HepG2 (cell line): Measurements from ENCODE around the gene PFDN2. TPM values are rescaled to one million over a fixed set of nuclear protein-coding genes. Genes with fewer than 3 reads are reported as not detected.
A peak's percentile ranks its signal among the peaks of the same experiment; 100 is the strongest.

ENCODE experiments used
- ARNT2 ChIP-seq: sonication (generic); formaldehyde crosslinking; IDR thresholded peaks from 2 replicates; pipeline ENCODE4 v1.8.0; 2022; ENCODE audit warnings: mild to moderate bottlenecking, low read depth, missing genetic modification reagents, moderate library complexity
- EHMT2 ChIP-seq: fragments of 200-600 bp; sonication (generic); IDR thresholded peaks from 2 replicates; pipeline ENCODE4 v1.7.0; 2017; ENCODE audit warnings: antibody characterized with exemption, low read depth, low read length, borderline replicate concordance
- FOXM1 ChIP-seq: sonication (generic); formaldehyde crosslinking; IDR thresholded peaks from 2 replicates; pipeline ENCODE4 v1.5.0; 2020; ENCODE audit warnings: missing genetic modification reagents
- GMEB1 ChIP-seq: sonication (generic); formaldehyde crosslinking; IDR thresholded peaks from 2 replicates; pipeline ENCODE4 v1.5.1; 2020; ENCODE audit warnings: missing genetic modification reagents, mild to moderate bottlenecking, borderline replicate concordance
- HDAC1 ChIP-seq: sonication (generic); formaldehyde crosslinking; IDR thresholded peaks from 2 replicates; pipeline ENCODE4 v1.5.1; 2020; ENCODE audit warnings: mild to moderate bottlenecking, missing genetic modification reagents
- HOXA3 ChIP-seq: sonication (generic); formaldehyde crosslinking; IDR thresholded peaks from 2 replicates; pipeline ENCODE4 v1.5.0; 2020; ENCODE audit warnings: missing genetic modification reagents
- IRF9 ChIP-seq: sonication (generic); formaldehyde crosslinking; IDR thresholded peaks from 2 replicates; pipeline ENCODE4 v1.8.0; 2022; ENCODE audit warnings: missing genetic modification reagents, mild to moderate bottlenecking, borderline replicate concordance
- KDM5A ChIP-seq: fragments of 200-600 bp; sonication (generic); IDR thresholded peaks from 2 replicates; pipeline ENCODE4 v1.7.0; 2018; ENCODE audit warnings: antibody characterized with exemption, mild to moderate bottlenecking, low read length, borderline replicate concordance
- PHF20 ChIP-seq: sonication (generic); formaldehyde crosslinking; IDR thresholded peaks from 2 replicates; pipeline ENCODE4 v1.5.0; 2020; ENCODE audit warnings: mild to moderate bottlenecking, missing genetic modification reagents
- POGZ ChIP-seq: sonication (generic); formaldehyde crosslinking; IDR thresholded peaks from 2 replicates; pipeline ENCODE4 v1.4.0; 2020; ENCODE audit warnings: mild to moderate bottlenecking, missing genetic modification reagents
- POLR2G ChIP-seq: fragments of 200-400 bp; formaldehyde crosslinking; IDR thresholded peaks from 2 replicates; pipeline ENCODE4 v1.6.1; 2018; ENCODE audit warnings: mild to moderate bottlenecking, low read depth, low read length, moderate library complexity
- RXRB ChIP-seq: IDR thresholded peaks from 2 replicates; pipeline ENCODE4 v1.6.1; 2016; ENCODE audit warnings: borderline replicate concordance, missing genetic modification reagents, missing compliant biosample characterization
- SSRP1 ChIP-seq: IDR thresholded peaks from 2 replicates; pipeline ENCODE4 v1.6.1; 2016; ENCODE audit warnings: control low read depth
- ZFP36 ChIP-seq: fragments of 150-350 bp; IDR thresholded peaks from 2 replicates; pipeline ENCODE4 v1.6.1; 2018; ENCODE audit warnings: borderline replicate concordance, low read length, low read depth; ENCODE audit not compliant: partially characterized antibody
- ZNF264 ChIP-seq: sonication (generic); formaldehyde crosslinking; IDR thresholded peaks from 2 replicates; pipeline ENCODE4 v1.4.0; 2020; ENCODE audit warnings: missing genetic modification reagents
- ZNF687 ChIP-seq: sonication (generic); formaldehyde crosslinking; IDR thresholded peaks from 2 replicates; pipeline ENCODE4 v1.5.1; 2020; ENCODE audit warnings: mild to moderate bottlenecking, missing genetic modification reagents, moderate library complexity
- ZSCAN5A ChIP-seq: sonication (generic); formaldehyde crosslinking; IDR thresholded peaks from 2 replicates; pipeline ENCODE4 v1.8.0; 2022; ENCODE audit warnings: mild to moderate bottlenecking, missing genetic modification reagents, borderline replicate concordance
- polyA plus RNA-seq, 8 experiments: library from polyadenylated mRNA; depleted of rRNA in 3 of 8; stranded (reverse) in 7 of 8; unstranded in 1 of 8; fragments of >200 nt; fragmentation: Illumina TruSeq in 4 of 8; extraction: Trizol in 4 of 8; gene quantifications; 2 replicates each; pipeline versions ENCODE4 v1.2.1 to v1.2.3, GENCODE V29; 2011 to 2016; ENCODE audit warnings: low read depth in 4 of 8, missing spikeins in 1 of 8, mixed read lengths in 1 of 8; ENCODE audit not compliant: insufficient read depth in 1 of 8
- total RNA-seq, 5 experiments: library from RNA; depleted of rRNA; stranded (reverse); fragments of >200 nt; fragmentation: Illumina TruSeq; extraction: Trizol; gene quantifications; 2 replicates each; pipeline ENCODE4 v1.2.3, GENCODE V29; 2016; ENCODE audit warnings: low read depth in 1 of 5

Gene PFDN2
- total and polyA plus RNA-seq, 2 of the 13 experiments (the other 11 are each of a cell fraction or from before 2014, with no cell fraction given) = 62.6 to 63.6 TPM

- TF ChIP-seq RXRB (CRISPR knock-in tag) (peak; percentile 35), FOXM1 (no peak), IRF9 (CRISPR knock-in tag) (peak; percentile 33; the same call in 1 of the 2 replicates), KDM5A (peak; percentile 95), EHMT2 (peak; percentile 69; the same call in 1 of the 2 replicates), HOXA3 (peak; percentile 99), ZNF264 (no peak), ZFP36 (no peak), GMEB1 (peak; percentile 63; the same call in 1 of the 2 replicates), SSRP1 (no peak), POGZ (CRISPR knock-in tag) (peak; percentile 66; the same call in 1 of the 2 replicates), ZNF687 (CRISPR knock-in tag) (peak; percentile 69), HDAC1 (CRISPR knock-in tag) (peak; percentile 53), ARNT2 (peak; percentile 77; the same call in 1 of the 2 replicates), PHF20 (CRISPR knock-in tag) (peak; percentile 90), ZSCAN5A (peak; percentile 87; the same call in 1 of the 2 replicates), POLR2G (peak; percentile 92)
Measured at GRCh38 chr1:161153682-161154337, 36.0 kb upstream of the PFDN2 start, which contains the start of gene UFC1 (continued).
